GM12878 (cell line): ENCODE results near the gene ISOC2. TPM values are rescaled to one million over a fixed set of nuclear protein-coding genes. Genes with fewer than 3 reads are reported as not detected.

Experiments
- CBX3 ChIP-seq: fragments of 200-600 bp; sonication (generic); IDR thresholded peaks from 2 replicates; pipeline ENCODE4 v1.6.1; 2016; ENCODE audit warnings: low read depth, borderline replicate concordance
- FOS ChIP-seq: IDR thresholded peaks from 3 replicates; pipeline ENCODE4 v1.6.1; 2011; ENCODE audit warnings: borderline replicate concordance; ENCODE audit not compliant: insufficient read length; ENCODE audit errors: extremely low read depth
- FOXK2 ChIP-seq: fragments of 450-650 bp; IDR thresholded peaks from 2 replicates; pipeline ENCODE4 v1.6.1; 2017; ENCODE audit warnings: mild to moderate bottlenecking, moderate library complexity
- HDAC6 ChIP-seq: fragments of 200-600 bp; sonication (generic); IDR thresholded peaks from one replicate; pipeline ENCODE4 v1.8.0; 2017; ENCODE audit warnings: antibody characterized with exemption; ENCODE audit not compliant: unreplicated experiment
- IKZF1 ChIP-seq: fragments of 450-650 bp; conservative IDR thresholded peaks from 2 replicates; pipeline ENCODE4 v1.6.1; 2017; ENCODE audit warnings: antibody characterized with exemption, mild to moderate bottlenecking
- KLF5 ChIP-seq: fragments of 450-650 bp; IDR thresholded peaks from 2 replicates; pipeline ENCODE4 v1.6.1; 2014; ENCODE audit warnings: mild to moderate bottlenecking; ENCODE audit not compliant: partially characterized antibody
- LARP7 ChIP-seq: fragments of 450-650 bp; IDR thresholded peaks from 2 replicates; pipeline ENCODE4 v1.6.1; 2017; ENCODE audit warnings: mild to moderate bottlenecking
- POLR2A ChIP-seq: IDR thresholded peaks from 2 replicates; pipeline ENCODE4 v1.6.1; 2011; ENCODE audit warnings: low read depth, mild to moderate bottlenecking, low read length
- RAD21 ChIP-seq: IDR thresholded peaks from 2 replicates; pipeline ENCODE4 v1.6.1; 2011; ENCODE audit warnings: mild to moderate bottlenecking, low read depth, low read length, moderate library complexity; ENCODE audit not compliant: insufficient read depth
- RAD51 ChIP-seq: fragments of 450-650 bp; IDR thresholded peaks from 2 replicates; pipeline ENCODE4 v1.6.1; 2016; ENCODE audit warnings: moderate library complexity, mild to moderate bottlenecking, inconsistent platforms
- RELA ChIP-seq: fragments of 450-650 bp; IDR thresholded peaks from 2 replicates; pipeline ENCODE4 v1.8.0; 2014; ENCODE audit warnings: borderline replicate concordance; ENCODE audit not compliant: partially characterized antibody
- SP1 ChIP-seq: IDR thresholded peaks from one replicate; pipeline ENCODE4 v1.6.1; 2011; ENCODE audit warnings: low read depth, low read length
- SUZ12 ChIP-seq: fragments of 200-600 bp; sonication (generic); IDR thresholded peaks from one replicate; pipeline ENCODE4 v1.6.1; 2018; ENCODE audit warnings: antibody characterized with exemption, mild to moderate bottlenecking; ENCODE audit not compliant: unreplicated experiment
- YY1 ChIP-seq: IDR thresholded peaks from 2 replicates; pipeline ENCODE4 v1.6.1; 2011; ENCODE audit warnings: low read depth, mild to moderate bottlenecking, low read length
- ZNF207 ChIP-seq: fragments of 450-650 bp; IDR thresholded peaks from 2 replicates; pipeline ENCODE4 v1.6.1; 2014; ENCODE audit warnings: antibody characterized with exemption, mild to moderate bottlenecking, borderline replicate concordance
- ZNF622 ChIP-seq: fragments of 450-650 bp; IDR thresholded peaks from 2 replicates; pipeline ENCODE4 v1.6.1; 2017; ENCODE audit warnings: mild to moderate bottlenecking, inconsistent platforms
- polyA plus RNA-seq, 11 experiments: library from polyadenylated mRNA; depleted of rRNA in 4 of 11; unstranded in 6 of 11; stranded (reverse) in 5 of 11; fragments of >200 nt; fragmentation: Nextera tagmentation in 4 of 11; fragmentation: Illumina TruSeq in 1 of 11; extraction: Ambion mirVana in 4 of 11; extraction: Trizol in 1 of 11; gene quantifications; 1 replicate in 1 of 11; 2 replicates in 10 of 11; pipeline versions ENCODE4 v1.2.1 to v1.2.3, GENCODE V29; 2011 to 2016; ENCODE audit warnings: inconsistent platforms in 2 of 11, missing spikeins in 2 of 11, low read depth in 1 of 11
- total RNA-seq, 4 experiments: library from RNA; depleted of rRNA in 3 of 4; stranded (reverse); fragments of >200 nt in 3 of 4; fragmentation: Illumina TruSeq in 1 of 4; extraction: Trizol in 1 of 4; gene quantifications; 2 replicates each; pipeline versions ENCODE4 v1.2.1 to v1.2.3, GENCODE V29; 2013 to 2021
- TF ChIP-seq, protein P1 (sequence below): fragments of 450-650 bp; formaldehyde crosslinking; IDR thresholded peaks from 2 replicates; pipeline ENCODE4 v1.5.0; 2022; ENCODE audit warnings: mild to moderate bottlenecking, missing genetic modification characterization
- TF ChIP-seq, protein P2 (sequence below): fragments of 450-650 bp; IDR thresholded peaks from 2 replicates; pipeline ENCODE4 v1.6.1; 2017; ENCODE audit warnings: mild to moderate bottlenecking, moderate library complexity
- TF ChIP-seq, protein P3 (sequence below): IDR thresholded peaks from 2 replicates; pipeline ENCODE4 v1.6.1; 2012; ENCODE audit warnings: low read length, inconsistent platforms

Gene ISOC2
- total and polyA plus RNA-seq, 10 of the 15 experiments (the other 5 are each of a cell fraction or from before 2014, with no cell fraction given): 0.72 to 238 (median 56.9) TPM

DNA sequence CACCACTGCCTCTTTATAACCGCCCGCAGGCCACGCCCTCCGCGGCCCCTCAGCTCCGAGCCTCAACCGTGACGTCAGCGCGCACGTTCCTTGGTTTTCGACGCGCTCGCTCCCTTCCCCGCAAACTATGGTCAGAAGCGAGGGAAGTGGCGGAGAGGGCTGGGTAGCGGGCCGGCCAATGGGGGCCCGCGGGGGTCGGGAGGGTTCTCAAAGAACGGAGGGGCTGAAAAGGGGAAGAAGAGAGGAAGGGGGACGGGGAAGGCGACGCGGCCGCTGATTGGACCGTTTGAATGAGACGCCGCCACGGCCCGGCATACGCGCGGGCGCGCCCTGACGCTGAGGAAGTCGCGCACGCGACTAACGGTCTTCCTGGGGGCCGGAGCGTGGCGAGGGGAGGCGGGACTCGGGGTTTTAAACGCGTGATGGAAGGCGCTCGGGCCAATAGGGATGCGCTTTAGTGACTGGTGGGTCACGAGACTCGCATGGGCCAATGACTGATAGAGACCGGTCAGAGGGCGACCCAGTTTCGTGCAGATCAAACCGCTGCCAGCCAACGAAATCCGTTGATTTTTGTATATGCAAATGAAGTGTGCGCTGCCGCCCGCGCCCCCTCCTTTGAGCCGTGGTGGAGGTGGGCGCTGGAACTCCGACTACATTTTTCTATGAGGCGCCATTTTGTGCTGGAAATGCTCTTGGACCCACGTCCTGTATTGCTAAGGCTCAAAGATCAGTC is 53.5 kb downstream of the ISOC2 start (continued):
- TF ChIP-seq, protein P1, sequence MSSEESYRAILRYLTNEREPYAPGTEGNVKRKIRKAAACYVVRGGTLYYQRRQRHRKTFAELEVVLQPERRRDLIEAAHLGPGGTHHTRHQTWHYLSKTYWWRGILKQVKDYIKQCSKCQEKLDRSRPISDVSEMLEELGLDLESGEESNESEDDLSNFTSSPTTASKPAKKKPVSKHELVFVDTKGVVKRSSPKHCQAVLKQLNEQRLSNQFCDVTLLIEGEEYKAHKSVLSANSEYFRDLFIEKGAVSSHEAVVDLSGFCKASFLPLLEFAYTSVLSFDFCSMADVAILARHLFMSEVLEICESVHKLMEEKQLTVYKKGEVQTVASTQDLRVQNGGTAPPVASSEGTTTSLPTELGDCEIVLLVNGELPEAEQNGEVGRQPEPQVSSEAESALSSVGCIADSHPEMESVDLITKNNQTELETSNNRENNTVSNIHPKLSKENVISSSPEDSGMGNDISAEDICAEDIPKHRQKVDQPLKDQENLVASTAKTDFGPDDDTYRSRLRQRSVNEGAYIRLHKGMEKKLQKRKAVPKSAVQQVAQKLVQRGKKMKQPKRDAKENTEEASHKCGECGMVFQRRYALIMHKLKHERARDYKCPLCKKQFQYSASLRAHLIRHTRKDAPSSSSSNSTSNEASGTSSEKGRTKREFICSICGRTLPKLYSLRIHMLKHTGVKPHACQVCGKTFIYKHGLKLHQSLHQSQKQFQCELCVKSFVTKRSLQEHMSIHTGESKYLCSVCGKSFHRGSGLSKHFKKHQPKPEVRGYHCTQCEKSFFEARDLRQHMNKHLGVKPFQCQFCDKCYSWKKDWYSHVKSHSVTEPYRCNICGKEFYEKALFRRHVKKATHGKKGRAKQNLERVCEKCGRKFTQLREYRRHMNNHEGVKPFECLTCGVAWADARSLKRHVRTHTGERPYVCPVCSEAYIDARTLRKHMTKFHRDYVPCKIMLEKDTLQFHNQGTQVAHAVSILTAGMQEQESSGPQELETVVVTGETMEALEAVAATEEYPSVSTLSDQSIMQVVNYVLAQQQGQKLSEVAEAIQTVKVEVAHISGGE (CRISPR knock-in tag): no peak
- TF ChIP-seq LARP7 (no peak; the same call in 1 of the 2 replicates), FOXK2 (no peak), SUZ12 (no peak), KLF5 (no peak), FOS (peak; percentile 54), YY1 (peak; percentile 95), CBX3 (no peak), RAD51 (peak; percentile 93), POLR2A (peak; percentile 39; the same call in 1 of the 2 replicates), HDAC6 (no peak), ZNF207 (no peak; the same call in 1 of the 2 replicates), SP1 (peak; percentile 89), IKZF1 (peak; percentile 23), RAD21 (no peak), RELA (peak; percentile 77), ZNF622 (no peak)
- TF ChIP-seq, protein P2, sequence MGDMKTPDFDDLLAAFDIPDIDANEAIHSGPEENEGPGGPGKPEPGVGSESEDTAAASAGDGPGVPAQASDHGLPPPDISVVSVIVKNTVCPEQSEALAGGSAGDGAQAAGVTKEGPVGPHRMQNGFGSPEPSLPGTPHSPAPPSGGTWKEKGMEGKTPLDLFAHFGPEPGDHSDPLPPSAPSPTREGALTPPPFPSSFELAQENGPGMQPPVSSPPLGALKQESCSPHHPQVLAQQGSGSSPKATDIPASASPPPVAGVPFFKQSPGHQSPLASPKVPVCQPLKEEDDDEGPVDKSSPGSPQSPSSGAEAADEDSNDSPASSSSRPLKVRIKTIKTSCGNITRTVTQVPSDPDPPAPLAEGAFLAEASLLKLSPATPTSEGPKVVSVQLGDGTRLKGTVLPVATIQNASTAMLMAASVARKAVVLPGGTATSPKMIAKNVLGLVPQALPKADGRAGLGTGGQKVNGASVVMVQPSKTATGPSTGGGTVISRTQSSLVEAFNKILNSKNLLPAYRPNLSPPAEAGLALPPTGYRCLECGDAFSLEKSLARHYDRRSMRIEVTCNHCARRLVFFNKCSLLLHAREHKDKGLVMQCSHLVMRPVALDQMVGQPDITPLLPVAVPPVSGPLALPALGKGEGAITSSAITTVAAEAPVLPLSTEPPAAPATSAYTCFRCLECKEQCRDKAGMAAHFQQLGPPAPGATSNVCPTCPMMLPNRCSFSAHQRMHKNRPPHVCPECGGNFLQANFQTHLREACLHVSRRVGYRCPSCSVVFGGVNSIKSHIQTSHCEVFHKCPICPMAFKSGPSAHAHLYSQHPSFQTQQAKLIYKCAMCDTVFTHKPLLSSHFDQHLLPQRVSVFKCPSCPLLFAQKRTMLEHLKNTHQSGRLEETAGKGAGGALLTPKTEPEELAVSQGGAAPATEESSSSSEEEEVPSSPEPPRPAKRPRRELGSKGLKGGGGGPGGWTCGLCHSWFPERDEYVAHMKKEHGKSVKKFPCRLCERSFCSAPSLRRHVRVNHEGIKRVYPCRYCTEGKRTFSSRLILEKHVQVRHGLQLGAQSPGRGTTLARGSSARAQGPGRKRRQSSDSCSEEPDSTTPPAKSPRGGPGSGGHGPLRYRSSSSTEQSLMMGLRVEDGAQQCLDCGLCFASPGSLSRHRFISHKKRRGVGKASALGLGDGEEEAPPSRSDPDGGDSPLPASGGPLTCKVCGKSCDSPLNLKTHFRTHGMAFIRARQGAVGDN: peak; percentile 75; the same call in 1 of the 2 replicates
- TF ChIP-seq, protein P3, sequence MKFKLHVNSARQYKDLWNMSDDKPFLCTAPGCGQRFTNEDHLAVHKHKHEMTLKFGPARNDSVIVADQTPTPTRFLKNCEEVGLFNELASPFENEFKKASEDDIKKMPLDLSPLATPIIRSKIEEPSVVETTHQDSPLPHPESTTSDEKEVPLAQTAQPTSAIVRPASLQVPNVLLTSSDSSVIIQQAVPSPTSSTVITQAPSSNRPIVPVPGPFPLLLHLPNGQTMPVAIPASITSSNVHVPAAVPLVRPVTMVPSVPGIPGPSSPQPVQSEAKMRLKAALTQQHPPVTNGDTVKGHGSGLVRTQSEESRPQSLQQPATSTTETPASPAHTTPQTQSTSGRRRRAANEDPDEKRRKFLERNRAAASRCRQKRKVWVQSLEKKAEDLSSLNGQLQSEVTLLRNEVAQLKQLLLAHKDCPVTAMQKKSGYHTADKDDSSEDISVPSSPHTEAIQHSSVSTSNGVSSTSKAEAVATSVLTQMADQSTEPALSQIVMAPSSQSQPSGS: no peak
